ENCODE measurements around the gene ZC3H4.

ZC3H4 gene

DNA sequence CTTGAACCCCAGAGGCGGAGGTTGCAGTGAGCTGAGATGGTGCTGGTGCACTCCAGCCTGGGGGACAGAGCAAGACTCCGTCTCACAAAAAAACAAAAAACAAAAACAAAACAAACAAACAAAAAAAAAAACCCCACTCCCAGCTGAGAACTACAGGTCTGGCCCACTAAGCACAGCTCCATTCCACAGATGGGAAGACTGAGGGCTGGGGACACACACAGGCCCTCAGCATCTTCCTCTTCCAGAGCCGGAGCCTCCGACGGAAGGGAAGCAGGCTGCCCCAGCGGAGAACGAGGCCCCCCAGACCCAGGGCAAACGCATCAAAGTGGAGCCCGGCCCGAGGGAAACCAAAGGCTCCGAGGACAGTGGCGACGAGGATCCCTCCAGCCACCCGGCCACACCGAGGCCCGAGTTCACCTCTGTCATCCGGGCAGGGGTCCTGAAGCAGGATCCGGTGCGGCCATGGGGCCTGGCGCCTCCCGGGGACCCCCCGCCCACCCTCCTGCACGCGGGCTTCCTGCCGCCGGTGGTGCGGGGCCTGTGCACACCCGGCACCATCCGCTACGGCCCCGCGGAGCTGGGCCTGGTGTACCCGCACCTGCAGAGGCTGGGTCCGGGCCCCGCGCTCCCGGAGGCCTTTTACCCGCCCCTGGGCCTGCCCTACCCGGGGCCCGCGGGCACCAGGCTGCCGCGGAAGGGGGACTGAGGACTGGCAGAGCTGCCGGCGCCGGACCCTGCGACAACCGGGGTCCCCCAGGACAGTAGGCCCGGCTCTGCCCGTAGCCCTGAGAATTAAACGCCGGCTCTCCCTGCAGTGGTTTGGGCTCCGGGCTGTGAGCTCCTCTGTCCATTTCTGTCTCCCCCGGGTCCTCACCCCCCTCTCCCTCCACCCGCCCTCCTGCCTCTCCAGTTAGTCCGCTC, 68.4 kb downstream of the ZC3H4 start:
- no peak for DNase-seq

DNA sequence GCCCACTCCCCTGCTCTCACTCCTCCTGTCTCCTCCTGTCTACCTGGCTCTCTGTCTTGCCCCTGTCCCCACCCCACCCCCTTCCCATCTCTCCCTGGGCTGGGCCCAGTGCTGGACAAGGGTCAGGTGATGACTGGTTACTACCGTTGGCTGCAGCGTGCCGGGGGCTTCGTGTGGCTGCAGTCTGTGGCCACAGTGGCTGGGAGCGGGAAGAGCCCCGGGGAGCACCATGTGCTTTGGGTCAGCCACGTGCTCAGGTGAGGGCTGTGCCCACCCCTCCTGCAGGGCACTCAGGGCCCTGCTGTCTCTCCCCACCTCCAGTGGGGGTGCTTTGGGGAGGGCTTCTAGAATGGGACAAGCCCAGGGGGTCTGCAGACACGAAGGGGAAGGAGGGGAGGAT, 72.7 kb downstream of the ZC3H4 start:
- no peak for DNase-seq

DNA sequence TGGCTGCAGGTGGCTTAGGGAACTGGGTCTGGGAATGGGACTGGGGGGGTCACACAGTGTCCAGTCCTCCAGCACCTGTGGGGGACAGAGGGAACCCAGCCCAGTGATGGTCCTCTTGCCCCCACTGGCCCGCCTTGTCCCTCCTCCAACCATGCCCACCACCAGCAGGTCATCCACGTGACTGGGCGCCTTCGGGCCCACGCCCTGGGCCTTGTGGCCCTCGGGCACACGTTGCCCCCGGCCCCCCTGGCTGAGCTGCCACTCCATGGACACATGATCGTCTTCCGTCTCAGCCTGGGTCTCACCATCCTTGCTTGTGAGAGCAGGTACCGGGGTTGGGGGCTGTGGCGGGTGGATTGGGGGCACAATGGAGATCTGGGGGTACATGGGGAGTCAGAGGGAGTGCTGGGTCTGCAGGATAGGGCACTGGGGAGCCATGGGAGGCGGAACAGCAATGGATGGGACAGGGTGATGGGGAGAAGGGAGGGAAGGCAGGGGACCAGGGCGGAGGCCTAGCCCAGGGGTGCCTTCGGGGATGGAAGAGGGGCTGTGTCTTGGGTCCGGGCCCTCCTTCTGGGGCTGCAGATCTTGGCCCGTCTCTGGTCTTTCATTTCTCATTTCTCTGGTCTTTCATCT, 74.2 kb downstream of the ZC3H4 start:
- DNase-seq = no peak

DNA sequence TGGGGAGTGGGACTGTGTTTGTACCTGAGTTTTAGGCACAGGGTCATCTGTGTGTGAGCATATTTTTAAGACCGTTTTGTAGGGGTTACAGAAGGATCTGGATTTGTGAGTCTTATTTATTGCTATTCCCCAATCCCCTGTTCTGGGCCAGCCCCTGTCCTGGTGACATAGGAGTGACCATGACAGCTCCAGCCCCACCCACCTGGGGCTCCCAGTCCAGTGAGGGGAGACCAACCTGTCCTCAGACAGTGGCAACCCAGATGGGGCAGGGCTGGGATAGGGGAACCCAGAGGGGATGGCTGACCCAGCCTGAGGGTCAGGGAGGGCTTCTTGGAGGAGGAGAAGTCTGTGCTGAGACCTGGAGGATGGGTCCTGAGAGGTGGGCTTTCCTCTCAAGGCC, 75.8 kb downstream of the ZC3H4 start:
- no peak for DNase-seq

DNA sequence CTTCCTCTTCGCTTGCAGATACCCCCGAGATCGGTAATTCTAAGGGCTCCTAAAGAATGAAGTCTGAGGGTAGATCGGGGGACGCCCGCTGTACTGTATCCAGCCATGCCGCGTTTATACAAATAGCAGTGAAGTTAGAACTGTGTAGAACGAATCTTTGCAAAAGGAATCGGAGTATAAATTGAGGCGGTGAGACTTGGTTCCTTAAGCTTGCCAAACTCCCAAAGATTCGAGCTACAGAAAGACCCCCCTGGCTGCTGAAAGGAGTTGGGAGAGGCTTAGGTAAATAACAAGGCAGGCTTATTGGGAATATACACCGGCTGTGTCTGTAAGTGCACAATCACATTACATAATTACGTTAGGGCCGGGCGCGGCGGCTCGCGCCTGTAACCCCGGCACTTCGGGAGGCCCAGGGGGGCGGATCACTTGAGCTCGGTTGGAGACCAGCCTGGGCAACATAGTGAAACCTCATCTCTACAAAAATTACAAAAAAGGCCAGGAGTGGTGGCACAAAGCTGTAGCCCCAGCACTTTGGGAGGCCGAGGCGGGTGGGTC, 77.4 kb downstream of the ZC3H4 start:
- DNase-seq = no peak

DNA sequence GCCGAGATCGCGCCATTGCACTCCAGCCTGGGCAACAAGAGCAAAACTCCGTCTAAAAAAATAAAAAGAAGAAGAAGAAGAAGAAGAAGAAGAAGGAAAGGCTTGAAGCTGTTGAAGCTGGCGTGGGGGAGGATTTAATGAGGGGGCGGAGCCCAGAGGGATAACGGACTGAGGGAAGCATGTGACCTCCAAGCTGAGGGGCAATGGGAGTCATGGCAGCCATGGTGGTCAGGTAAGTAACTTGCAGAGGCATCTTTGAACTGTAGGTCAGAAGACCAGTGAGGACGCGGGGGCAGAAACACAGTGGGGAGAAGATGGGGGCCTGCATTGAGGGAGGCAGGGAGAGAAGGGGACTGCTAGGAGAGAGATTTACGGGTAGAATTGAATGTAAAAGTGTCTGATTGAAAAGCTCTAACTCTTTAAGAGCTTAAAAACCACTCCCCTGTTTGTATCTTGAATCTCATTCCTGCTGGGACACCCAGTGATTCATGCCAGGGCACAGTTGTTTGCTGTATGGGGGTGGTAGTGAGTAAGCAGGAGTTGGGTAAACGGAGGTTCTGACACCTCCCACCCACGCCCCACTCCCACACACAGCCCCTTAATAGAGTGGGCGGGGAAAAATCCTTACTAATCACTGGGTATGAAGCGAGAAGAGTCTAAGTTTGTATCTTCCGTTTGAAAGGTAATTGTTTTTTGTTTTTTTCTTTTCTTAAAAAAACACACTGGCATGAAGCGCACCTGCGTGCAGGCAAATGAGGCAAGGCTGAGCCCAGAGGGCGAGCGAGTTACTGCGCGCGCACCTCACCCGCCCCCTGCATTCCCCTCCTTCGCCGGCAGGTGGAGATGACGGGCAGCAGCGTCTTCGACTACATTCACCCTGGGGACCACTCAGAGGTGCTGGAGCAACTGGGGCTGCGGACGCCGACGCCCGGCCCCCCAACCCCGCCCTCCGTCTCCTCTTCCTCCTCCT, 78.2 kb downstream of the ZC3H4 start:
- peak; percentile 82 for DNase-seq

DNA sequence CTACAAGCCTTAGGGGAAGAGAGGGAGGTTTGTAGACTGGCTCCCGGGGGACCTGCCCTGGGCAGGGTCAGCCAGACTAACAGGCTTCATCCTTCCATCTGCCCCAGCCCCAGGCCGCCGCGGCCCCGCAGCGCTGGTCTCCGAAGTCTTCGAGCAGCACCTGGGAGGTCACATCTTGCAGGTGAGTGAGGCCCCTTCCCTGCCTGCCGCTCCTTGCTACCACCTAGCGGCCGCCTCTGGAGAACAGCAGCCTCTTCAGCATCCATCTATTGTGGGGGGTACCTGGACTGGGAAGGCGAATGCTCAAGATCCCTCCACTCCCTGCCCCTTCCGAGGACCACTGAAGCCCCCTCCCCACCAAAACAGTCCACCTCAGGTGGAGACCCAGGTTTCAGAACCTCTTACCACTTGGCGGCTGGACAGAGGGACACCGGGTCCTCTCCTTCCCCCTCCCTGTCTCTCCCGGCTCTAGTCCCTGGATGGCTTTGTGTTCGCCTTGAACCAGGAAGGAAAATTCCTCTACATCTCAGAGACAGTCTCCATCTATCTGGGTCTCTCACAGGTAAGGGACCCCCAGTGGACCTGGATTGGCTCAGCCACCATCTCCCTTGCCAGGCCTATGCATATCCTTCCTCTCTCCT, 81.3 kb downstream of the ZC3H4 start:
- peak; percentile 69 for DNase-seq

DNA sequence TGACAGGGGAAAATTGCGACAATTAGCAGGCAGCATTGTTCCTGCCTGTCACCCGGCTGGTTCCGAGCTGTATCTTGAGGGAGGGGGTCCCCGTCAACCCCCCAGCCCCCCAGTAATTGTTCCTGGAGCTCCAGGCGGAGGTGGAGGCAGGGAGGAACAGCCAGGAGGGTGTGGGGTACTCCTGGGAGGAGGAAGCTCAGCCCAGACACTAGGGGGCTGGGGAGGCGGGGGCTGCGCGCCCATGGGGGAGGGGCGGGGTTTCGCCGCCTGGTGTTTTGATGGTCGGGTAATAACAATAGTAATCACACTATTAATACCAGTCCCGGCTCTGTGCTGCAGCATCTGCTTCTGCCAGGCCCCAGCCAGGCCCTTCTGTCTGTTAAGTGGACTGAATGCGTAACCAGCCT, 85.4 kb downstream of the ZC3H4 start:
- DNase-seq = no peak

DNA sequence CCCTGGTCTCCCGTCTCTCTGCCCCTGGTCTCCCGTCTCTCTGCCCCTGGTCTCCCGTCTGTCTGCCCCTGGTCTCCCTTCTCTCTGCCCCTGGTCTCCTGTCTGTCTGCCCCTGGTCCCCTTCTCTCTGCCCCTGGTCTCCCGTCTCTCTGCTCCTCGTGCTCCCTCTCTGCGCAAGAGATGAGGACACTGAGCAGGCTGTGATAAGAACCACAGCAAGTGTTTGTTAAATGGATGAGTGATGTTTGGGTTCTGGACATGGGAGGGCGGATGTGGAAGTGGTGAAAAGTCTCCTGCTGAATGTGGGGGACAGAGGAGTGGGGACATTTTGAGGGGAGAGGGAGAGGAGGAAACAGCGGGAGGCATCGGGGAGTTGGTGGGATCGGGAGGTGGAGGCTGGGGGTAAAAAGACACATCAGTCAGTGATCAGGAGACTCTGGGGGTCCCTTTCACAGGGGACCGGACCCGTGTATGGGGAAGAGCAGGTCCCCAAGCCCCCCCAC, 85.9 kb downstream of the ZC3H4 start:
- no peak for DNase-seq

DNA sequence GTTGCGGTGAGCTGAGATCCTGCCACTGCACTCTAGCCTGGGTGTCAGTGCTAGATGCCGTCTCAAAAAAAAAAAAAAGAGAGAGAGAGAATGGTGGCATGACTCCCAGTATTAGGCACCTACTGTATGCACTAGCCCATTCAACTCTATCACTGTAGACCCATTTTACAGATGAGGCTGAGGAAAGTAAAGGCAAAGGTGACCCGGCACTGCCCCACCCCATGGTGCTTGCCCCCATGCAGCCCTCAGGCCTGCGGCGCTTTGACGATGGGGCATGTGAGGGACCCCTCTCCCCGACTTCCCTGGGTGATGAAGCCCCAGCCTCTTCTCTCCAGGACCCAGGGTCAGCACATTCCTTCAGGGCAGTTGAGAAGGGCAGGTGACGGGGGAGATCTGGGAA, 86.7 kb downstream of the ZC3H4 start:
- DNase-seq = no peak

DNA sequence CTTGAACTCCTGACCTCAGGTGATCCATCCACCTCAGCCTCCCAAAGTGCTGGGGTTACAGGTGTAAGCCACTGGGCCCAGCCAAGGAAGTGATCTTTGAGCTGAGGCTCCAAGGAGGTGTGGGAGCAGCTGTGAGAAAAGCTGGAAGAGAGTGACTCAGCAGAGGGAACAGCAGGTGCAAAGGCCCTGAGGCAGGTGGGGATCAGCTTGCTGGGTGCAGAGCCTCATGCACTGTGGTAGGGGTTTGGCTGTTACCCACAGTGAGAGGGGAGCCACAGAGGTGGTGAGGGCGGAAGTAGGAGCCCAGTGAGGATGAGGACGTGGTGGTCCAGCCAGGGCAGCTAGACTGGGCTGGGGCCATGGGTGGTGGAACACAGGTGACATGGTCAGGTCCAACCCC, 87.4 kb downstream of the ZC3H4 start:
- no peak for DNase-seq

DNA sequence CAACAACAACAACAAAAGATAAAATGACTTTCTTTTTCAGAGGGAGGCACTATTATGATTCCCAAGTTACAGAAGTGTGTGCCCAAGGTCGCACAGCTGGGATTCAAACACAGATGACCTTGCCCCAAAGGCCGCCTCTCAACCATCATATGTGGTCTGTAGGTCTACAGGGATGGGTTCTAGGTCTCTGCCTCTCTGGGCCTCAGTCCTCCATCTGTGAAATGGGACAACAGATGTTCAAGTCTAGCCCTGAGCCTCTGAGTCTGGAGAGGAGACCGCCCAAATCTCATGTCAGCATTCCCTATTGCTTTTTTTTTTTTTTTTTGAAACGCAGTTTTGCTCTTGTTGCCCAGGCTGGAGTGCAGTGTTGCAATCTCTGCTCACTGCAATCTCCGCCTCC, 89.1 kb downstream of the ZC3H4 start:
- DNase-seq = no peak

DNA sequence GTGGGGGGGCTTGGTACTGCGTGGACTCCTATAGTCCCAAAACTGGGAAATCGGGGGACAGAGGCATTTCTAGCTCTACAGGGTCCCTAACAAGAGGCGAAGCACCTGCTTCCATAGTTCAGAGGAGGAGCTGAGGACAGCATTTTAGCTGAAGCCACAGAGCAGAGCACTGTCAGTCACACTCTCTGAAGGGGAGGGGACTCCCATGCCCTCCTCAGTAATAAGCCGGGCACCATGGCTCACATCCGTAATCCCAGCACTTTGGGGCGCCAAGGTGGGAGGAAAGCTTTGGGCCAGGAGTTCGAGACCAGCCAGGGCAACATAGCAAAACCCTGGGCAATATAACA, 90.2 kb downstream of the ZC3H4 start:
- DNase-seq = peak; percentile 51

DNA sequence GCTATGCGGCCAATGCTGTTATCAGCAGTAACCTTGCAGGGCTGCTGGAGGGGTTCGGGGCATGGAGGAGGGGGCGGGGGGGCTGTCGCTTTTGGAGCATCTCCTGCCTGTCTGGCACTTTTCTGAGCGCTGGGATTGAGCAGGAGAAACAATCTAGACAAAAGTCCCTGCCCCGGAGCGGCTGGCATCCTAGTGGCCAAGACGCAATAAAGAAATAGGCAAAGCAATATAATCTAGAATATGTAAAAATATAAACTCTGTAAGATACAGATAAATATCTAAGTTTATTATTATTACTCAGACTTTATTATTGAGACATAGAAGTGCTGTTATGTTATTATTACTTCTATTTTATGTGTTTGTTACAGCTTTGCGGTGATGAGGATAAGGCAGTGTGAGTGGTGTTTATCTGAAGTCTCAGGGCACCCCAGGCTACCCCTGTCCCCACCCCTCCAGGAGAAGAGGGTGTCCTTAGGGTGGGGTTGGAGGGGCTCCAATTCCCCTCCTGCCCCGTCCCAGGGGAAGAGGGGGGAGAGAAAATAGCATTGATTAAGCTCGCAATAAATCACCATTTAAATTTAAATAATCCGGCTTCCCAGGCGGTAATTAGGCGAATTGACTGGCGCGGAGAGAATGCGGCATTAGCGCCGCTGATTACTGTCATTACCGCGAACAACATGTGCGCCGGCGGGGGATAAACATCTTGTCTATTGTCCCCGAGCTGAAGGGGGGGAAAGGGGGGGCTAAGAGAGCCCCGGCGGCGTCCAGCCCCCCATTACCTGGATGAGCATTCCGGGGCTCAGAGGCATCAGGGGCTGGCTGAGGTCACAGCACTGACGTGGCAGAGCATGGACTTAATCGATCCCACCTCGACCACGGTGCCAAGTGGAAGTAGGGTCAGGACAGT, 90.8 kb downstream of the ZC3H4 start:
- DNase-seq = no peak

DNA sequence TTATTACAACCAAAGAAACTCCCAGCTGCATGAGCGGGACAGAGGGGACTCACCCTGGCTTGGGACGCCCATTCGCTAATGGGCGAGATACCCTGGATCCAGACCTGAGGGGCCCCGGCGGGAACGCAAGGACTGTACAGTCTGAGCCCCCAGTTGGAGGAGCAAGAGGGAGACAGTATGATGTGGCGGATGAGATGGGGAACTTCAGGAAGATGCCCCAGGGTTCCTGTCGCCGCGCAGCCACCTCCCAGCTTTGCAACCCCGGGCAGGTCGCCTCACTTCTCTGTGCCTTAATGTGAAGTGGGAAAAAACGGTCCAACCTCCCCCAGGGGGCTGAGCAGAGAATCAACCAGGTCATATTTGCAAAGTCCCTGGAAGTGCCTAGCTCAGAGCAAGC, 91.4 kb downstream of the ZC3H4 start:
- no peak for DNase-seq

DNA sequence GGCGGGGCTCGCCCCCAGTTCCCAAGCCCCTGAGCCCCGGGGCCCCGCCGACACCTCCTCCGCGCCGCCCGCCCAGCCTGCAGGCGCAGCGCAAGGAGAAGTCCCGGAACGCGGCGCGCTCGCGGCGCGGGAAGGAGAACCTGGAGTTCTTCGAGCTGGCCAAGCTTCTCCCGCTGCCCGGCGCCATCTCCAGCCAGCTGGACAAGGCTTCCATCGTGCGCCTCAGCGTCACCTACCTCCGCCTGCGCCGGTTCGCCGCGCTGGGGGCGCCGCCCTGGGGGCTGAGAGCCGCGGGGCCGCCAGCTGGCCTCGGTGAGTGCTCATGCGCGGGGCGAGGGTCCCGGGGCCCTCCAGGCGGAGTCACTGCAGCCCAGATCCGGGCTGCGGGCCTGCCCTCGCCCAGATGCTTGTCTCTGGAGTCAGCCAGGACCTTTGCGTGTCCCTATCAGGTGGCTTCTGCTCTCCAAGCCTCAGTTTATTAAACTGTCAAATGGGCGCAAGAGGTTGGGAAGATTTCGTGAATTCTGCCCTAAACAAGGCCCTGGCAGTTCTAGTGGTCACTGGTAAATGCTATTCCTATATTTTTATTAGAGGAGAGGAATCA, 91.9 kb downstream of the ZC3H4 start:
- no peak for DNase-seq

DNA sequence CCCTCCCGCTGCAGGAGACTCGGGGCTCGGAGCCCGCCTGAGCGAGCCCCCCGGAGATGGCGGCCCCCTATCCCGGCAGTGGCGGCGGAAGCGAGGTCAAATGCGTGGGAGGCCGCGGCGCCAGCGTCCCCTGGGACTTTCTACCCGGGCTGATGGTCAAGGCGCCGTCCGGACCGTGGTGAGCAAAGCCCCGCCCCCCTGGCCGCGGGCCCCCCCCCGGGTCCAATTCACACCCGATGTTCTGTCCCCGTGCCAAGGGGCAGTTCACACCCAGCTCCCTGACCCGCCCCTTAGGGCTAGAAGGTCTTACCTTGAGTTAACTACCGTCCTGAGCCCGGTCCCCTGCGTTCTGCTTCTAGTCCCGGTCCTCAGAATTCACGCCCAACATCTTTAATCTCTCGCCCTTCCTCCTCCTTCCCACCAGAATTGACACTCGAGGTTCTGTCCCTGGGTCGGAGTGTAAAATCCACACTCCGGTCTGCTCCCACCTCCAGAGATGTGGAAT, 92.5 kb downstream of the ZC3H4 start:
- no peak for DNase-seq

DNA sequence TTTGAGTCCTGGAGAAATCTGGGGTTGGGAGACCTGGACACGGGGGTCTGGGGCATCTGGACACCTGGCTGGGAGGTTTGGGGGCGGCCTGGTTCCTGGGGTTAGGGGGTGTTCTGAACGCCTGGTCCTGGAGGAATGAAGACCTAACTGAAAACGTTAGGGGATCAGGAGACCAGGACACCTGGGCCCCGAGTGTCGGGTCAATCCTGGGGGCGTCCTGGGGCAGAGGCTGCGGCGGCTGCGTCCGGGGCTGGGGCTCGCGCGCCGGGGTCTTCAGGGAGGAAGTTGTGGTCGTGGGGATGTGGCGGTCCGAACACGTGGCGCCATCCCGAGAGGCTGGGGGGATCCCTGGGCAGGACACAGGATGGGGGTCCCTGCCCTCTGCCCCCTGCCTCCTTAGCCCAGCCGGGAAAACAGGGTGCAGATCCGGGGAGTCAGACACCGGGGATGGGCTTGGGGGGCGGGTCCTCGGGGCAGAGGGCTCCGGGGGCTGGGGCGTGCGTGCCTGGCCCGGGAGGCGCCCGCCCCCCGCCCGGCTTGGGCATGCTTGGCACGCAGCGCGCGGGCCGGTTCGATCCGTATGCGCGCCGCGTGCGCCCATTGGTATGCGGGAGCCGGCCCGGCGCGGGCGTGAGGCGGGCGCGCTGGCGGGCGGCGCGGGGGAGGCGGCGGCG, 93.3 kb downstream of the ZC3H4 start:
- DNase-seq = no peak

DNA sequence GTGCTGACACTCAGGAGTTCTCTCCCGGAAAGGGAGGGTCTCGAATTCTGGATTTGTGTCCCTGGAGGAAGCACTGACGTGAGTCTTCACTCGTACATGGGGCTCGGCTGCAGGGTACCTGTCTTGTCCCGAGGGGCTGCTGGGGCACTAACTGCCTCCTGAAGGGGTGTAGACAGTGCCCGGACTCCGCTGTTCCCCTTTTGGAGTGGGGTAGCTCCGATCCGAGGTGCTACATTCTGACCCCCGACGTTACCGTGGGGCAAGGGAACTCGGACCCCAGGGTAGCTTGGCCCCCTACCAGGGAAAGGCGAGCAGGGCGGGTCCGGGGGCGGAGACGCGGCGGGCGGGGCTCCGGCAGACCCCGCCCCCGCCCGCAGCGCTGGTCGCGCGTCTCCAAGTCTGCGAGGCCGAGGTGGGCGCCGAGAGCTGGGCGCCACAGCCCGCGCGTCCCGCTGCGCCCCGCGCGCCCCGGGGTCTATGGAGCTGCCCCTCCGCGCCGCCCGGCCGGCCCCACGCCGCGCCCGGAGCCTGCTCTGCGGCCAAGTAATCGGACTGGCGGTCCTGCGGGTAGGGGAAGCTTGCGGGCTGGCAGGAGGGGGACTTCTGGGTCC, 94.0 kb downstream of the ZC3H4 start, which contains the start of gene NPAS1:
Gene NPAS1, plus strand, starts transcription at position 407 of the 611 bp plus-strand sequence. CDS start 1,211 bp downstream, outside the sequence.
- no peak for DNase-seq

Data from RPMI8226 (cell line).